Measurements from ENCODE around the gene EPB41L3. TPM values are rescaled to one million over a fixed set of nuclear protein-coding genes. Genes with fewer than 3 reads are reported as not detected.
"Not testable (repeated sequence)": the region's sequence is repeated elsewhere in the genome, so short reads cannot be mapped to it uniquely, and the experiment has no call there.

EPB41L3 gene
- total RNA-seq, 1 experiment from 2014 or later, result 8.7 TPM

DNA sequence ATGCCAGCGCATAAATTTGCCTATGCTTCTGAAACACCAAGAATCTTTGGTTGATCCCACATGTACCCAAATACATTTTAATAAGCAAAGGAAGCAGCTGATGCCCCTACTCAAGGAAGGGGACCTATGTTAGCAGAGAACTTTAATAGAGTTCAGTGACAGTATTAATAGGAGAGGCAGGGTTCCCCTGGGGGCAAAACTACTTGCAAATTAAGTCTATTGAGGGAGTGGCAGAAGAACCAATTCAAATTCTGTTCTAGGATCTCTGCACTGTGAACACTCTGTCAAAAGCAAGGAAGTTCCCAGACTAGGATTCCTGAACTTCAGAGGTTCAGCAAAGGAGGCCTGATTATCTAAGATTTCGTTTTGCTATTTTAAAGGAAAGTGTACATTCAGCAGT is 47.5 kb downstream of the EPB41L3 start:
- Histone ChIP-seq H3K4me1 (no peaks in the 10 kb centered on the region), H3K4me3 (ENCODE audit: low read depth, low read length) (no peak overlapping the region), H3K27me3 (replicated peaks; ENCODE audit: control insufficient read depth, insufficient read depth, low read length) (no peaks in the 10 kb centered on the region), H3K9me3 (no peaks in the 10 kb centered on the region), H3K36me3 (ENCODE audit: control insufficient read depth, insufficient read depth, low read length) (no peaks in the 10 kb centered on the region)
- H3K27ac Mint-ChIP-seq (ENCODE audit: unreplicated experiment), result no peak overlapping the region
- H3K27me3 Mint-ChIP-seq (ENCODE audit: insufficient read depth, unreplicated experiment), result peaks cover 8% of the 10 kb centered on the region
- no TSS peak for BruUV-seq (replicated peaks)
- no peaks in the 10 kb centered on the region for H3K4me1 Mint-ChIP-seq (ENCODE audit: low read depth, unreplicated experiment)
- intact Hi-C loops (cut with micrococcal nuclease; ENCODE audit: unreplicated experiment), result no loop called here
- TF ChIP-seq CTCF (IDR thresholded peaks at IDR 0.05; ENCODE audit: insufficient read depth in 1 of 2, low read depth in 1 of 2, low read length in 1 of 2, severe bottlenecking in 1 of 2, unreplicated experiment in 1 of 2), result no peak
- DNase-seq, result no peak
- no peaks in the 10 kb centered on the region for H3K9me3 Mint-ChIP-seq (ENCODE audit: unreplicated experiment)
- H3K4me3 Mint-ChIP-seq (ENCODE audit: unreplicated experiment), result no peak overlapping the region
- H3K36me3 Mint-ChIP-seq (ENCODE audit: insufficient read depth, unreplicated experiment), result no peaks in the 10 kb centered on the region
- POLR2A ChIA-PET, result no interaction called here
- CTCF ChIA-PET, result no interaction called here

- ChIA-PET POLR2A (no interaction called here), CTCF (no interaction called here)
- H3K27me3 Mint-ChIP-seq (ENCODE audit: insufficient read depth, unreplicated experiment), result peaks cover 7% of the 10 kb centered on the region
- no peak for DNase-seq
- no TSS peak for BruUV-seq (replicated peaks)
- no peak overlapping the region for H3K27ac Mint-ChIP-seq (ENCODE audit: unreplicated experiment)
- no peaks in the 10 kb centered on the region for H3K36me3 Mint-ChIP-seq (ENCODE audit: insufficient read depth, unreplicated experiment)
- H3K9me3 Mint-ChIP-seq (ENCODE audit: unreplicated experiment), result peaks cover 9% of the 10 kb centered on the region
- no peaks in the 10 kb centered on the region for H3K4me1 Mint-ChIP-seq (ENCODE audit: low read depth, unreplicated experiment)
- intact Hi-C loops (cut with micrococcal nuclease; ENCODE audit: unreplicated experiment), result no loop called here
- H3K4me3 ChIP-seq (ENCODE audit: low read depth, low read length), result no peak overlapping the region
- no peaks in the 10 kb centered on the region for H3K36me3 ChIP-seq (ENCODE audit: control insufficient read depth, insufficient read depth, low read length)
- no peak for TF ChIP-seq CTCF (IDR thresholded peaks at IDR 0.05; ENCODE audit: insufficient read depth in 1 of 2, low read depth in 1 of 2, low read length in 1 of 2, severe bottlenecking in 1 of 2, unreplicated experiment in 1 of 2)
- H3K27me3 ChIP-seq (replicated peaks; ENCODE audit: control insufficient read depth, insufficient read depth, low read length), result no peaks in the 10 kb centered on the region
- H3K9me3 ChIP-seq, result no peaks in the 10 kb centered on the region
- no peaks in the 10 kb centered on the region for H3K4me1 ChIP-seq
- H3K4me3 Mint-ChIP-seq (ENCODE audit: unreplicated experiment), result no peak overlapping the region
Measured at GRCh38 chr18:5490753-5491480, 52.9 kb downstream of the EPB41L3 start.

GRCh38 chr18:5488844-5489243 is 55.0 kb downstream of the EPB41L3 start:
- Mint-ChIP-seq H3K9me3 (ENCODE audit: unreplicated experiment) (peaks cover 9% of the 10 kb centered on the region), H3K27me3 (ENCODE audit: insufficient read depth, unreplicated experiment) (peaks cover 4% of the 10 kb centered on the region), H3K27ac (ENCODE audit: unreplicated experiment) (no peak overlapping the region), H3K4me1 (ENCODE audit: low read depth, unreplicated experiment) (no peaks in the 10 kb centered on the region), H3K4me3 (ENCODE audit: unreplicated experiment) (no peak overlapping the region), H3K36me3 (ENCODE audit: insufficient read depth, unreplicated experiment) (no peaks in the 10 kb centered on the region)
- intact Hi-C loops (cut with micrococcal nuclease; ENCODE audit: unreplicated experiment), result no loop called here
- H3K4me1 ChIP-seq, result no peaks in the 10 kb centered on the region
- POLR2A ChIA-PET, result no interaction called here
- H3K36me3 ChIP-seq (ENCODE audit: control insufficient read depth, insufficient read depth, low read length), result no peaks in the 10 kb centered on the region
- no peak for TF ChIP-seq CTCF (IDR thresholded peaks at IDR 0.05; ENCODE audit: insufficient read depth in 1 of 2, low read depth in 1 of 2, low read length in 1 of 2, severe bottlenecking in 1 of 2, unreplicated experiment in 1 of 2)
- no TSS peak for BruUV-seq (replicated peaks)
- CTCF ChIA-PET, result no interaction called here
- H3K4me3 ChIP-seq (ENCODE audit: low read depth, low read length), result no peak overlapping the region
- no peaks in the 10 kb centered on the region for H3K9me3 ChIP-seq
- no peaks in the 10 kb centered on the region for H3K27me3 ChIP-seq (replicated peaks; ENCODE audit: control insufficient read depth, insufficient read depth, low read length)
- no peak for DNase-seq

GRCh38 chr18:5488044-5488443 is 55.8 kb downstream of the EPB41L3 start:
- BruUV-seq (replicated peaks); H3K9me3 ChIP-seq; CTCF ChIA-PET; H3K27ac Mint-ChIP-seq (ENCODE audit: unreplicated experiment); H3K4me1 Mint-ChIP-seq (ENCODE audit: low read depth, unreplicated experiment); H3K36me3 Mint-ChIP-seq (ENCODE audit: insufficient read depth, unreplicated experiment); H3K4me3 ChIP-seq (ENCODE audit: low read depth, low read length); H3K4me1 ChIP-seq; DNase-seq; H3K27me3 Mint-ChIP-seq (ENCODE audit: insufficient read depth, unreplicated experiment); POLR2A ChIA-PET; H3K4me3 Mint-ChIP-seq (ENCODE audit: unreplicated experiment); intact Hi-C loops (cut with micrococcal nuclease; ENCODE audit: unreplicated experiment); H3K36me3 ChIP-seq (ENCODE audit: control insufficient read depth, insufficient read depth, low read length); H3K27me3 ChIP-seq (replicated peaks; ENCODE audit: control insufficient read depth, insufficient read depth, low read length); H3K9me3 Mint-ChIP-seq (ENCODE audit: unreplicated experiment): not testable (repeated sequence)

All from Caco-2 (cell line).